ENCODE data around the gene RIC1.

RIC1 gene

DNA sequence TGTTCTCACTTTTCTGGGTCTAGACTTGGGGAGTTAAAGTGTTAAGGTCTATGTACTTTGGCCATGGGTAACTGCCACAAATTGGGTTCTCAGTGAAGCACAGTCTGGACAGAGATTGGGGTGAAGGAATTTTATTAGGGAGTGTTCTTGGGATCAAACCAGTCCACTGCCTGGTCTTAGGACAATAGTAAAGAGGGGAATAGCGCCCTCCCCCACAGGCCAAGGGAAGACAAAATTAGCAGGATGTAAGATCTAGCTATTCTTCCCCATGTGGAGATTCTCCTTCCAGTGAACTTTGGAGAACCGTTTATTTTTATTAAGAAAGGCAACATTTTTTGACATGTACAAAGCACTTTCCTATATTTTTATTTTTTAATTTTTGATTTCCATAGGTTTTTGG lies 18.4 kb upstream of the RIC1 start:
- no peak overlapping the region for H3K27ac ChIP-seq
- no peak overlapping the region for H3K4me2 ChIP-seq
- H3K36me3 ChIP-seq (ENCODE audit: insufficient read depth) = no peaks in the 10 kb centered on the region
- H3K27me3 ChIP-seq (ENCODE audit: insufficient read depth, low read depth) = no peaks in the 10 kb centered on the region
- H3K4me1 ChIP-seq (ENCODE audit: low read depth, poor library complexity, severe bottlenecking) = peaks cover 12% of the 10 kb centered on the region
- H4K20me1 ChIP-seq (ENCODE audit: insufficient read depth) = no peaks in the 10 kb centered on the region
- H3K79me2 ChIP-seq (ENCODE audit: insufficient read depth, low read depth) = no peaks in the 10 kb centered on the region
- TF ChIP-seq CTCF (conservative IDR thresholded peaks at IDR 0.05; ENCODE audit: low read depth, low read length) = no peak
- no peak overlapping the region for H3K4me3 ChIP-seq (IDR thresholded peaks at IDR 0.05; ENCODE audit: insufficient read depth, low read depth, low read length)
- no peak overlapping the region for H2AFZ ChIP-seq (ENCODE audit: low read depth)
- no peak overlapping the region for H3K9ac ChIP-seq

GRCh38 chr9:5611321-5612184 lies 17.4 kb upstream of the RIC1 start:
- Histone ChIP-seq H3K36me3 (ENCODE audit: insufficient read depth) (no peaks in the 10 kb centered on the region), H3K4me2 (no peak overlapping the region), H3K79me2 (ENCODE audit: insufficient read depth, low read depth) (no peaks in the 10 kb centered on the region), H3K4me1 (ENCODE audit: low read depth, poor library complexity, severe bottlenecking) (peaks cover 12% of the 10 kb centered on the region), H3K9ac (no peak overlapping the region), H3K27me3 (ENCODE audit: insufficient read depth, low read depth) (no peaks in the 10 kb centered on the region), H2AFZ (ENCODE audit: low read depth) (no peak overlapping the region), H4K20me1 (ENCODE audit: insufficient read depth) (no peaks in the 10 kb centered on the region), H3K4me3 (IDR thresholded peaks at IDR 0.05; ENCODE audit: insufficient read depth, low read depth, low read length) (no peak overlapping the region), H3K27ac (no peak overlapping the region)
- no peak for TF ChIP-seq CTCF (conservative IDR thresholded peaks at IDR 0.05; ENCODE audit: low read depth, low read length)

DNA sequence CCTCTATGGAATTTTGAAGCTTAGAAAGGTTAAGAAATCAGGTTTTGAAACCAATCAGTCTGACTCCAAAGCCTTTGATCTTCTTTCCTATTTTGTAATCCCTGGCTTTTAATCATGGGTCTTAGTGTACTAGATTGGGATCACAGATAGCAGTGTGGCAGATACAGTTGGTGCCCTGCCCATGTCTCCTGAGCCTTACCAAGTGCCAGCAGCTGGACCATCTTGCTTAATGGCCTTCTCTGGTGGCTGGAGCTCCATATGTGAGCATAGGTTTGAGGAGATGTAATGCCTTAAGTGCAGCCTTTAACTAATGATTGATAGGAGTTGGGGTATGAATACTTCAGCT lies 16.7 kb upstream of the RIC1 start:
- Histone ChIP-seq H4K20me1 (ENCODE audit: insufficient read depth) (no peaks in the 10 kb centered on the region), H3K9ac (no peak overlapping the region), H3K4me3 (IDR thresholded peaks at IDR 0.05; ENCODE audit: insufficient read depth, low read depth, low read length) (no peak overlapping the region), H3K27ac (no peak overlapping the region), H3K79me2 (ENCODE audit: insufficient read depth, low read depth) (no peaks in the 10 kb centered on the region), H3K4me1 (ENCODE audit: low read depth, poor library complexity, severe bottlenecking) (peaks cover 12% of the 10 kb centered on the region), H3K36me3 (ENCODE audit: insufficient read depth) (no peaks in the 10 kb centered on the region), H3K27me3 (ENCODE audit: insufficient read depth, low read depth) (no peaks in the 10 kb centered on the region), H2AFZ (ENCODE audit: low read depth) (no peak overlapping the region), H3K4me2 (no peak overlapping the region)
- no peak for TF ChIP-seq CTCF (conservative IDR thresholded peaks at IDR 0.05; ENCODE audit: low read depth, low read length)

DNA sequence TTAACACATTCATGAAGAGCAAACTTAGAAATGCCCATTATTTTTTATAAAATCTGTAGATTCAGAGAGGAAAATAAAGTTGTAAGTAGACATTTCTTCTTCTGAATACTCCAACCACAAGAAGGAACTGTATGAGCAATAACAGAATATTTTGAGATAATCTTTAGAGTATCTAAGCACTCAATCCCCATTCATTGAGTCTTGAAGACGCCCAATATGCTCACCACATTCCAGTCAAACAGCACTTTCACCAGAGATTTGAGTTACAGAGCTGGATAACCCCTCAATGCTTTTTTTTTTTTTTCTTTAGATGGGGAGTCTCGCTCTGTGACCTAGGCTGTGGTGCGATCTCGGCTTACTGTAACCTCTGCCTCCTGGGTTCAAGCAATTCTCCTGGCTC lies 14.7 kb upstream of the RIC1 start:
- H3K27me3 ChIP-seq (ENCODE audit: insufficient read depth, low read depth) = no peaks in the 10 kb centered on the region
- H4K20me1 ChIP-seq (ENCODE audit: insufficient read depth) = no peaks in the 10 kb centered on the region
- H2AFZ ChIP-seq (ENCODE audit: low read depth) = no peak overlapping the region
- no peak overlapping the region for H3K27ac ChIP-seq
- H3K9ac ChIP-seq = no peak overlapping the region
- no peak for TF ChIP-seq CTCF (conservative IDR thresholded peaks at IDR 0.05; ENCODE audit: low read depth, low read length)
- H3K4me3 ChIP-seq (IDR thresholded peaks at IDR 0.05; ENCODE audit: insufficient read depth, low read depth, low read length) = no peak overlapping the region
- H3K4me2 ChIP-seq = no peak overlapping the region
- H3K36me3 ChIP-seq (ENCODE audit: insufficient read depth) = no peaks in the 10 kb centered on the region
- H3K79me2 ChIP-seq (ENCODE audit: insufficient read depth, low read depth) = no peaks in the 10 kb centered on the region
- peaks cover 20% of the 10 kb centered on the region for H3K4me1 ChIP-seq (ENCODE audit: low read depth, poor library complexity, severe bottlenecking)

Measured in KMS-11 (cell line).